GM12878 (cell line): ENCODE data around the gene TET2.

Experiments
- FOS ChIP-seq: IDR thresholded peaks from 3 replicates; pipeline ENCODE4 v1.6.1; 2011; ENCODE audit warnings: borderline replicate concordance; ENCODE audit not compliant: insufficient read length; ENCODE audit errors: extremely low read depth
- FOXM1 ChIP-seq: IDR thresholded peaks from 2 replicates; pipeline ENCODE4 v1.6.1; 2012; ENCODE audit warnings: low read depth, mild to moderate bottlenecking, inconsistent platforms, low read length, moderate library complexity
- MAX ChIP-seq: IDR thresholded peaks from 2 replicates; pipeline ENCODE4 v1.6.1; 2012; ENCODE audit warnings: low read depth, low read length, improper control_type of control experiment
- MTA2 ChIP-seq: fragments of 450-650 bp; IDR thresholded peaks from 2 replicates; pipeline ENCODE4 v1.6.1; 2016; ENCODE audit warnings: low read depth, mild to moderate bottlenecking, moderate library complexity
- MXI1 ChIP-seq: fragments of 150-350 bp; IDR thresholded peaks from 2 replicates; pipeline ENCODE4 v1.6.1; 2011; ENCODE audit warnings: low read depth, mild to moderate bottlenecking, inconsistent platforms, low read length, improper control_type of control experiment
- POLR2A ChIP-seq: IDR thresholded peaks from 2 replicates; pipeline ENCODE4 v1.6.1; 2011; ENCODE audit warnings: low read depth, mild to moderate bottlenecking, low read length
- POLR2AphosphoS5 ChIP-seq: IDR thresholded peaks from 2 replicates; pipeline ENCODE4 v1.6.1; 2011; ENCODE audit warnings: mild to moderate bottlenecking, low read length, inconsistent platforms
- RAD51 ChIP-seq: fragments of 450-650 bp; IDR thresholded peaks from 2 replicates; pipeline ENCODE4 v1.6.1; 2016; ENCODE audit warnings: moderate library complexity, mild to moderate bottlenecking, inconsistent platforms
- REST ChIP-seq: IDR thresholded peaks from 2 replicates; pipeline ENCODE4 v1.6.1; 2012; ENCODE audit warnings: mild to moderate bottlenecking, low read depth, low read length
- SIX5 ChIP-seq: IDR thresholded peaks from 2 replicates; pipeline ENCODE4 v1.6.1; 2011; ENCODE audit warnings: mild to moderate bottlenecking, low read depth, low read length, moderate library complexity; ENCODE audit not compliant: severe bottlenecking
- YBX1 ChIP-seq: fragments of 450-650 bp; IDR thresholded peaks from 2 replicates; pipeline ENCODE4 v1.6.1; 2016; ENCODE audit warnings: antibody characterized with exemption
- ZNF622 ChIP-seq: fragments of 450-650 bp; IDR thresholded peaks from 2 replicates; pipeline ENCODE4 v1.6.1; 2017; ENCODE audit warnings: mild to moderate bottlenecking, inconsistent platforms
- TF ChIP-seq, protein P1 (sequence below), 3 experiments: IDR thresholded peaks in 2 of 3; conservative IDR thresholded peaks in 1 of 3; 2 replicates each; pipeline ENCODE4 v1.5.1; 2011; ENCODE audit warnings: low read depth in 3 of 3, low read length in 3 of 3, mild to moderate bottlenecking in 3 of 3, control low read depth in 2 of 3, moderate library complexity in 2 of 3, inconsistent platforms in 1 of 3, mixed read lengths in 1 of 3; ENCODE audit not compliant: control insufficient read depth in 2 of 3, insufficient read depth in 1 of 3; ENCODE audit errors: extremely low read depth in 1 of 3
- TF ChIP-seq, protein P2 (sequence below): IDR thresholded peaks from 2 replicates; pipeline ENCODE4 v1.6.1; 2011; ENCODE audit warnings: low read depth, mild to moderate bottlenecking, low read length, moderate library complexity, borderline replicate concordance; ENCODE audit errors: extremely low read depth

DNA sequence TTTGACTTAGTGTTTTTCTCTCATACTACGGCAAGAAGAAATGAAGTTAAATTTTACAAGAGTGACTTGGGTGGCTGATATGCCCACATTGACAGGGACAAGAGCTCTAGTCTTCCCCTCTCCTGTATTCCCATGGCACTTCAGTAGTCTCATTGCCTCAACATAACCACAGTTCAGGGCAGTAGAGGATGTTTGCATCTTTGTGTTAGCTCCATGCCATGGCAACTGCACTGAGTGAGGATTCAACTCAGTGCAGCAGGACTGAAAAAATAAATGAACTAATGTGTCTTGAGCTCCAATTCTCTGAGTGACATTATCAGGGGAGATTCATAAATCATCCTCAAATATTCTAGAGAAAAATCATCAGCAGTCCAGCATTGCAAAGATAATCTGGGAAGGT is 78.8 kb downstream of the TET2 start:
- TF ChIP-seq ZNF622, result no peak
- TF ChIP-seq MTA2, result no peak
- TF ChIP-seq POLR2A, result no peak
- TF ChIP-seq, protein P1, sequence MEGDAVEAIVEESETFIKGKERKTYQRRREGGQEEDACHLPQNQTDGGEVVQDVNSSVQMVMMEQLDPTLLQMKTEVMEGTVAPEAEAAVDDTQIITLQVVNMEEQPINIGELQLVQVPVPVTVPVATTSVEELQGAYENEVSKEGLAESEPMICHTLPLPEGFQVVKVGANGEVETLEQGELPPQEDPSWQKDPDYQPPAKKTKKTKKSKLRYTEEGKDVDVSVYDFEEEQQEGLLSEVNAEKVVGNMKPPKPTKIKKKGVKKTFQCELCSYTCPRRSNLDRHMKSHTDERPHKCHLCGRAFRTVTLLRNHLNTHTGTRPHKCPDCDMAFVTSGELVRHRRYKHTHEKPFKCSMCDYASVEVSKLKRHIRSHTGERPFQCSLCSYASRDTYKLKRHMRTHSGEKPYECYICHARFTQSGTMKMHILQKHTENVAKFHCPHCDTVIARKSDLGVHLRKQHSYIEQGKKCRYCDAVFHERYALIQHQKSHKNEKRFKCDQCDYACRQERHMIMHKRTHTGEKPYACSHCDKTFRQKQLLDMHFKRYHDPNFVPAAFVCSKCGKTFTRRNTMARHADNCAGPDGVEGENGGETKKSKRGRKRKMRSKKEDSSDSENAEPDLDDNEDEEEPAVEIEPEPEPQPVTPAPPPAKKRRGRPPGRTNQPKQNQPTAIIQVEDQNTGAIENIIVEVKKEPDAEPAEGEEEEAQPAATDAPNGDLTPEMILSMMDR (IDR thresholded peaks at IDR 0.05 in 2 of 3, conservative IDR thresholded peaks at IDR 0.05 in 1 of 3; ENCODE audit: control insufficient read depth in 2 of 3, extremely low read depth in 1 of 3, insufficient read depth in 1 of 3, low read depth in 3 of 3, low read length in 3 of 3), result no peak
- no peak for TF ChIP-seq RAD51
- TF ChIP-seq, protein P2, sequence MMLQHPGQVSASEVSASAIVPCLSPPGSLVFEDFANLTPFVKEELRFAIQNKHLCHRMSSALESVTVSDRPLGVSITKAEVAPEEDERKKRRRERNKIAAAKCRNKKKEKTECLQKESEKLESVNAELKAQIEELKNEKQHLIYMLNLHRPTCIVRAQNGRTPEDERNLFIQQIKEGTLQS, result no peak
- TF ChIP-seq FOS, result no peak
- no peak for TF ChIP-seq MXI1
- no peak for TF ChIP-seq FOXM1
- TF ChIP-seq MAX, result no peak
- TF ChIP-seq SIX5, result no peak
- no peak for TF ChIP-seq POLR2AphosphoS5
- TF ChIP-seq REST, result no peak
- no peak for TF ChIP-seq YBX1
